ENCODE data around the gene ADAM30.

The ADAM30 gene

GRCh38 chr1:119906927-119907652 lies 10.8 kb upstream of the ADAM30 start:
- no peak for DNase-seq

- DNase-seq, result no peak
These were observed 7.1 kb upstream of the ADAM30 start for GRCh38 chr1:119903443-119903835.

- no peak for DNase-seq
These were observed 6.6 kb upstream of the ADAM30 start for GRCh38 chr1:119902775-119903442.

- DNase-seq, result no peak
These were observed 2.8 kb upstream of the ADAM30 start for GRCh38 chr1:119898981-119899720.

GRCh38 chr1:119898530-119898929 lies 2.2 kb upstream of the ADAM30 start:
- no peak for DNase-seq

- no peak for DNase-seq
These were observed 1.2 kb downstream of the ADAM30 start for GRCh38 chr1:119895102-119895501.

- DNase-seq, result no peak
These were observed 2.3 kb downstream of the ADAM30 start for GRCh38 chr1:119893827-119894700.

GRCh38 chr1:119893238-119893791 lies 3.0 kb downstream of the ADAM30 start:
- no peak for DNase-seq

- DNase-seq, result no peak
These were observed 4.9 kb downstream of the ADAM30 start for GRCh38 chr1:119891386-119891785.

GRCh38 chr1:119888476-119888875 lies 7.8 kb downstream of the ADAM30 start:
- DNase-seq, result no peak

GRCh38 chr1:119887427-119887826 lies 8.9 kb downstream of the ADAM30 start:
- DNase-seq, result no peak

GRCh38 chr1:119885903-119886783 lies 10.2 kb downstream of the ADAM30 start:
- no peak for DNase-seq

GRCh38 chr1:119884711-119885110 lies 11.6 kb downstream of the ADAM30 start:
- peak in 1 of 2 donors; percentile 26 for DNase-seq

GRCh38 chr1:119883826-119884225 lies 12.5 kb downstream of the ADAM30 start:
- DNase-seq, result no peak

GRCh38 chr1:119882132-119883049 lies 13.9 kb downstream of the ADAM30 start:
- no peak for DNase-seq

GRCh38 chr1:119879510-119880434 lies 16.5 kb downstream of the ADAM30 start:
- DNase-seq, result no peak

- DNase-seq, result no peak
These were observed 18.1 kb downstream of the ADAM30 start for GRCh38 chr1:119878171-119878570.

GRCh38 chr1:119874186-119874585 lies 22.1 kb downstream of the ADAM30 start:
- no peak for DNase-seq

All from bone marrow (tissue), 2 donors.